IPS-15b (cell line): ENCODE results near the gene IGF2.

Source experiments
- H3K27me3 ChIP-seq: one replicate; pipeline ENCODE4 v1.6.1; 2013; ENCODE audit warnings: low read length; ENCODE audit not compliant: control insufficient read depth, insufficient read depth
- H3K36me3 ChIP-seq: one replicate; pipeline ENCODE4 v1.6.1; 2013; ENCODE audit warnings: low read length; ENCODE audit not compliant: control insufficient read depth, insufficient read depth
- H3K4me1 ChIP-seq: one replicate; pipeline ENCODE4 v1.6.1; 2013; ENCODE audit warnings: mild to moderate bottlenecking, low read length; ENCODE audit not compliant: control insufficient read depth, insufficient read depth
- H3K4me3 ChIP-seq: one replicate; pipeline ENCODE4 v1.5.1; 2013; ENCODE audit warnings: low read depth, low read length
- H3K9ac ChIP-seq: one replicate; pipeline ENCODE4 v1.6.1; 2013; ENCODE audit warnings: low read depth, mild to moderate bottlenecking, low read length
- H3K9me3 ChIP-seq: one replicate; pipeline ENCODE4 v1.6.1; 2013; ENCODE audit warnings: mild to moderate bottlenecking, low read length; ENCODE audit not compliant: control insufficient read depth, insufficient read depth

The IGF2 gene

DNA sequence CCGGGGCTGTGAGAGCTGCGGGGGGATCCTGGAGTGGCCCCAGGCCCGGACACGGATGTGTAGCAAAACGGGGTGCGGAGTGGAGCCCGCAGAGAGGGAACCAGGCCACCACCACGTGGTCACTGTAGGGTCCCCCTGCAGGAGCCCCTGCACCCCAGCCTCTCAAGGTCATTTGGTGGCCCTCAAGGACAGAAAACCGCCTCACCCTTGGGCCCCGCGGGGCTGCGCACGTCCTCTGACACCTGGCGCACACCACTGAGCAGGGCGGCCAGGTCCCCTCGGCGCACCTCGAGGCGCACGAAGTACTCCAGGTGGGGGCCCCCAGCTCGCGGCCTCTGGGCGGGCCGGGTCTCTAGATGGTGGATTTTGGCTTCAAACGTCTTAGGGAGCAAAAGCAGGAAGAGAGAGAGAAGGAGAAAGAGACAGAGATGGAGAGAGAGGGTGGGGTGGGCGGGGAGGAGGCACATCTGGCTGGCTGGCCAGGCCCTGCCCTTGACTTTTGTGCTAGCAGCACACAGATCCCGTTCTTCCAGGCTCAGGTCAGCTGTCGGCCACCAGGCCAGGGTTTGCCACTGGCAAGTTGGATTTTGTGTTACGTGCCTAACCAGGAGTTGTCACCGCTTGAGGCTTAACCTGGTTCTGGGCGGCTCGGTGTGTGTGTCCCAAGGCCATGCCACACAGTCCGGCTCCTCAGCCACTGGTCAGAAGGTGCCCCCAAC lies 29.3 kb upstream of the IGF2 start:
- Histone ChIP-seq H3K27me3 (no peaks in the 10 kb centered on the region), H3K36me3 (no peaks in the 10 kb centered on the region), H3K4me1 (no peaks in the 10 kb centered on the region), H3K4me3 (no peak overlapping the region), H3K9ac (no peak overlapping the region), H3K9me3 (no peaks in the 10 kb centered on the region)

DNA sequence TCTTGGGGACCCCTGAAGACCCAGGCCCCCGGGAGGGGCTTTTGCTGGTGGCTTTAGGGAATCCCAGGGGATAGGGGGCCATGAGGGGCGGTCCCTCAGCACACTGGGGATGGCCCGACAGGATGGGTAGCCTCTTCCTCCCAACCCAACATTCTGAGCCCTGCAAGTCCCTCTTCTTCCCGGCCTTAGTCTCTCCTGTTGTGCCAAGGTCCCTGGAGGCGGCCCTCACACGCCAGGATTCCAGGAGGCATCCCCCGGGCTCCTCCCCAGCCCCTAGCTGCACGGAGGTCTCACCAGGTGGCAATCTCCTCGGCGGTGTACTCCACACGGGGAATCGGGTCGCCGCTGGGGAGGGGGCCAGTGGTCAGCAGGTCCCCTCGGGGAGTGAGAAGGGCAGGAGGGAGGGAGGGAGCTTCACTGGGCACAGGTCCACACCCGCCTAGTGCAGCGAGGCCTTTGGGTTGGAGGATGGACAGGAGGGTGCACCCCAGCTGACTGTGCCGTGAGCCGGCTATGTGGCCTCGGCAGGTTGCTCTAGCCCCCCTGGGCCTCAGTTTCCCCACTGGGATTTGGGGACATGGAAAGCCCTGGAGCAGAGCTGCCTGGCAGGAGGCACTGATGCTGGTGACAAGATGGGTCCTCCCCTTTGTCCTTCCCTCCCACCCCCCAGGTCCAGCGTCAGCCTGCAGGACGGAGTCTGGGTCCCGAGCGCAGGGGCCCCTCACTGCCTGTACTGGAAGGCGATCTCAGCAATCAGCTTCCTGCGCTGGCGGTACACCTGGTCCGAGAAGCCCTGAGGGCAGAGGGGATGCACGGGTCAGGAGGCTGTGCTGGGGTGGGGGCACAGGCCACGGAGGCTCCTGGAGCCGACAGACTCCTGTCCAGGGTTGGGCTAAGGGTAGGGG lies 28.2 kb upstream of the IGF2 start:
- no peak overlapping the region for H3K4me3 ChIP-seq
- H3K9me3 ChIP-seq = no peaks in the 10 kb centered on the region
- H3K9ac ChIP-seq = no peak overlapping the region
- H3K36me3 ChIP-seq = no peaks in the 10 kb centered on the region
- H3K4me1 ChIP-seq = no peaks in the 10 kb centered on the region
- H3K27me3 ChIP-seq = no peaks in the 10 kb centered on the region

DNA sequence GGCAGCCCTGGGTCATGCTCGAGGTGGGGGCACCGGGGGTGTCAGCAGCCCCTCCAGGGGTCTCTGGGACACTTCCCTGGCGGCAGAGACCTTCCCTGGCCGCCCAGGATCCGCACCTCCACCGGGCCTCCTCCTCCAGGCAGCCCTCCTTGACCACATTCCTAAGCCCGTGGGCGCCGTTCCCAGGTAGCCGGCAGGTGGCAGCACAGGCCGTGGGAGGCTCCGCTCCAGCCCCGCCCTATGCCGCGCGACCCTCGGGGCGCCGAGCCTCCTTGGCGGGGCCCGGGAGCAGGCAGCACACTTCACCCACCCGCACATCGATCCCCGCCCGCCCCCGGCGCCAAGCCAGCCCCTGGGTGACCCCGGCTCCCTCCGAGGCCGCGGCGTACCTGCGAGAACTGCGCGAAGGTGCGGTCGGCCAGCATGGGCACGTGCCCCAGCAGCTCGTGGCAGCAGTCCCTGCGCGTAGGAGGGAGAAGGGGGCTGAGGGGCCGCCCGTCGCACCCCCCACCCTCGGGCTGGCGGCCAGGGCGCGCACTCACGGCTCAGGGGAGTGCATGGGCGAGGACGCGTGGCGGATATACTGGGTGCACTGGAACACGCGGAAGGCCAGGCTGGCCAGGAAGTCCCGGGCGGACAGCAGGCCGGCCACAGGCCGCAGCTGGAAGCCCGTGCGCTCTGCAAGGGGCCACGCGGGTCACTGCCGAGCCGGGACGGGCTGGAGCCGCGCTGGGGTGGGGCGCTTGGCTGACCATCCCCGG lies 27.1 kb upstream of the IGF2 start:
- H3K9me3 ChIP-seq = no peaks in the 10 kb centered on the region
- no peaks in the 10 kb centered on the region for H3K36me3 ChIP-seq
- H3K27me3 ChIP-seq = no peaks in the 10 kb centered on the region
- H3K4me3 ChIP-seq = no peak overlapping the region
- H3K4me1 ChIP-seq = no peaks in the 10 kb centered on the region
- H3K9ac ChIP-seq = no peak overlapping the region

DNA sequence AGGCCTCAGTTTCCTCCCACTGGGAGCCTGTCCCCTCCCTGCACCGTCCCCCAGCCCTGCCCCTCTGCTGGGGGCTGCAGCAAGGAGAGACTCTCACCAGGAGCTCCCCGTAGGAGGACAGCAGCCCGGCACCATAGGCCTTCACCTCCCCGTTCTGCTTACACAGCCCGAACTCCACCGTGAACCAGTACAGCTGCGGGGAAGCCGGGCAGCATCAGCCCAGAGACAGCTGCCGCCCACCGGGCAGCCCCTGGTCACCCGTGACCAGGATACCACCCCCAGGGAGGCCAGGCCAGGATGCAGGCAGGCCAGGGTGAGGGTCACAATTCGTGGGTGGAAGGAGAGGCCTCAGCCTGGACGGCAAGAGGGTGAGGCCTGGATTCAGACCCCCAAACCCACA lies 26.4 kb upstream of the IGF2 start:
- no peaks in the 10 kb centered on the region for H3K36me3 ChIP-seq
- H3K27me3 ChIP-seq = no peaks in the 10 kb centered on the region
- no peaks in the 10 kb centered on the region for H3K4me1 ChIP-seq
- no peak overlapping the region for H3K9ac ChIP-seq
- H3K4me3 ChIP-seq = no peak overlapping the region
- no peaks in the 10 kb centered on the region for H3K9me3 ChIP-seq

DNA sequence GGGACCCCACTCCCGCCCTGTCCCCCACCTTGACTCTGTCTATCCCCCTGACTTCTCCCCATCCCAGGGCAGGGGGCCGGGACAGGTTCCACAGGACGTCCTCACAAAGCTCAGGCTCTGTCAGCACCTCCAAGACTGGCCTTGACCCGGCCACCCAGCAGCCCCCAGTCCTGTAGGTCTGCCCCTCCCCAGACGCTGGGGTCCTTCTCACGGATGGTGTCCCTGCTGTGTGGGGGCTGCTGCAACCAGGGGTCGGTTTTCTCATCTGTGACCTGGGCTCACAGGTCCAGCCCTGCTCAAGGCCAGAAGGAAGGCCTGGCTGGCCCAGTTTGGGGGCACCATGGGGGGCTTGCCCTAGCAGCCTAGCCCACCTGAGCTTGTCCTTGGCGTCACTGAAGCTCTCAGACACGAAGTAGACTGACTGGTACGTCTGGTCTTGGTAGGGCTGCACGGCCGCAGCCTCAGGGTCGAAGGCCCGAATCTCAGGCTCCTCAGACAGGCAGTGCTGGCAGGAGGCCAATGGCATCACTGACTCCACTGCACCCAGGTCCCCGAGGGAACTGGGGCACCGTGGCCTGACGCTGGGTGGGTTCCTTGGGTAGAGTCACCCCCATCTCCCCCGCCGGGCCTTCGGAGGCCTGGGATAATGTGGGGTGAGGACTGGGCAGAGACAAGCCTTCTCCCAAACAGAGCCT lies 25.8 kb upstream of the IGF2 start:
- Histone ChIP-seq H3K27me3 (no peaks in the 10 kb centered on the region), H3K9ac (no peak overlapping the region), H3K4me3 (no peak overlapping the region), H3K4me1 (no peaks in the 10 kb centered on the region), H3K9me3 (no peaks in the 10 kb centered on the region), H3K36me3 (no peaks in the 10 kb centered on the region)

DNA sequence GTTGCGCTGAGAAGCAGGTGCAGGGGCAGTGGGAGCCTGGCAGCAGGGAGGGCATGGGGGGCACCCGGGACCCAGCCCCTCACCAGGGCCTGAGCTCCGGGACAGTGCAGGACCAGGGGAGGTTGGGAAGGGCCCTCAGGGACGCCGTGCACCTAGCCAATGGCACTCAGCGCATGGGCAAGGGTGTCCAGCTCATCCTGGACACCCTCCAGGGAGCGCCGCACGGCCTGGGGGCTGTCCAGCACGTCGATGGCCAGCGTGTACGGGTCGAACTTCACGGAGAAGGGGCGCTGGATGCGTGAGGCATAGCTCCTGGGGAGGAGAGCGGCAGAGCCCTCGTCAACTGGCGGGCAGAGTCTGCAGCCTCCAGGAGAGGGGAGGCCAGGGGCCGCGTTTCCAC lies 24.9 kb upstream of the IGF2 start:
- no peak overlapping the region for H3K4me3 ChIP-seq
- no peaks in the 10 kb centered on the region for H3K27me3 ChIP-seq
- no peak overlapping the region for H3K9ac ChIP-seq
- no peaks in the 10 kb centered on the region for H3K4me1 ChIP-seq
- H3K9me3 ChIP-seq = no peaks in the 10 kb centered on the region
- no peaks in the 10 kb centered on the region for H3K36me3 ChIP-seq

DNA sequence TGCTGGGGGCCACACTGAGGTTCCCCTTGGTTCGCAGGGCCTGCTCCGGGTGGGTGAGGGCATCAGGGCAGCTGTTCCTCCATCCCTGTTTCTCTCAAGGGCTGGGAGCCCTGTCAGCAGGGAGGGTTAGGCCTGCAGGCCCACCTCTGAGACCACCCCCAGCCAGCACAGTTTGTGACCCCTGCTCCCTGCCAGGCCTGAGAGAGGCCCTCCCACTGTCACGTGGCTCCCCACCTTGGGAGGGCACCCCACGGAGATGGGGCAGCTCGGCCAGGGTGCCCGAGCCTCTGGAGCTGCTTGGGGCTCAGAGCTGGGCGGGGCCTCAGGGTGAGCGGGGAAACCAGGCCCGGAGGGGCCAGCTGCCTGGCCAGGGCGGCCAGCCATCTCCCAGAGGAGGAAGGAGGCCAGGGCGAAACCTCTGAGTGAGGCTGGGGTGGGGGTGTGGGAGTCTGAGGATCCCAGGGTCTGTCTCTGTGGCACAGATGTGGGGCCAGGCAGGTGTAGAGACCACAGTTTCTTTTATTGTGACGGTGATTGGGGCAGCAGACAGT lies 24.3 kb upstream of the IGF2 start:
- Histone ChIP-seq H3K9me3 (no peaks in the 10 kb centered on the region), H3K36me3 (no peaks in the 10 kb centered on the region), H3K27me3 (no peaks in the 10 kb centered on the region)

DNA sequence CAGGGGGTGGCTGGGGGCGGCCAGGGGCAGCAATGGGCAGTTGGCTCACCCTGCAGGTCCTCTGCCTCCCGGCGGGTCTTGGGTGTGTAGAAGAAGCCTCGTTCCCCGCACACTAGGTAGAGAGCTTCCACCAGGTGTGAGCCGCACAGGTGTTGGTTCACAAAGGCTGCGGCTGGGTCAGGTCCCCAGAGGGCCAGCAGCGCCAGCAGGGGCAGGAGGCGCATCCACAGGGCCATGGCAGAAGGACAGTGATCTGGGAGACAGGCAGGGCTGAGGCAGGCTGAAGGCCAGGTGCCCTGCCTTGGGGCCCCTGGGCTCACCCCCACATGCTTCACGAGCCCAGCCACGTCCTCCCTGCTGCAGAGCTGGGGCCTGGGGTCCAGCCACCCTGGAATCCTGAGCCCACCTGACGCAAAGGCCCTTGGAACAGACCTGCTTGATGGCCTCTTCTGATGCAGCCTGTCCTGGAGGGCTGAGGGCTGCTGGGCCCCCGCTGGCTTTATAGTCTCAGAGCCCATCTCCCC lies 21.6 kb upstream of the IGF2 start, which contains the start of gene INS:
Gene INS, minus strand, starts transcription at position 474 of the 524 bp plus-strand sequence. Its CDS starts 238 bp downstream, at position 236.
- H3K4me3 ChIP-seq = no peak within 1 kb of the TSS
- no peaks in the 10 kb centered on the region for H3K4me1 ChIP-seq
- H3K9ac ChIP-seq = no peak within 1 kb of the TSS
- H3K9me3 ChIP-seq = no peaks in the 10 kb centered on the region
- H3K27me3 ChIP-seq = no peaks in the 10 kb centered on the region
- H3K36me3 ChIP-seq = no peaks in the 10 kb centered on the region

More for the DNA sequence above, 24.3 kb upstream of the IGF2 start:
- no peaks in the 10 kb centered on the region for H3K4me1 ChIP-seq
- no peak overlapping the region for H3K9ac ChIP-seq
- no peak overlapping the region for H3K4me3 ChIP-seq

DNA sequence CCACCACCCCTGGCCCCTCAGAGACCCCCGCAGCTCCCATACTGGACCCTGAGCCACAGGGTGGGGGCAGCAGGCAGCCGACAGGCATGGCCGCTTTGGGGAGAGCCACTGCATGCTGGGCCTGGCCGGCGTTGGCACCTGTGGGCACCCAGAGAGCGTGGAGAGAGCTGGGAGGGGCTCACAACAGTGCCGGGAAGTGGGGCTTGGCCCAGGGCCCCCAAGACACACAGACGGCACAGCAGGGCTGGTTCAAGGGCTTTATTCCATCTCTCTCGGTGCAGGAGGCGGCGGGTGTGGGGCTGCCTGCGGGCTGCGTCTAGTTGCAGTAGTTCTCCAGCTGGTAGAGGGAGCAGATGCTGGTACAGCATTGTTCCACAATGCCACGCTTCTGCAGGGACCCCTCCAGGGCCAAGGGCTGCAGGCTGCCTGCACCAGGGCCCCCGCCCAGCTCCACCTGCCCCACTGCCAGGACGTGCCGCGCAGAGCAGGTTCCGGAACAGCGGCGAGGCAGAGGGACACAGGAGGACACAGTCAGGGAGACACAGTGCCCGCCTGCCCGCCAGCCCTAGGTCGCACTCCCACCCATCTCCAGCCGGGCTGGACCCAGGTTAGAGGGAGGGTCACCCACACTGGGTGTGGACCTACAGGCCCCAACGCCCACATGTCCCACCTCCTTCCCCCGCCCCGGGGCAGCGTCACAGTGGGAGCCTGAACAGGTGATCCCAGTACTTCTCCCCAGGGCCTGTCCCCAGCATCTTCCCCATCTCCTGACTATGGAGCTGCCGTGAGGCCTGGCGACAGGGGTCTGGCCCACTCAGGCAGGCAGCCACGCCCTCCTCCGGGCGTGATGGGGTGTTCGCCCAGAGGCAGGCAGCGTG lies 20.6 kb upstream of the IGF2 start:
- H3K9ac ChIP-seq = no peak overlapping the region
- H3K36me3 ChIP-seq = no peaks in the 10 kb centered on the region
- no peak overlapping the region for H3K4me3 ChIP-seq
- H3K9me3 ChIP-seq = no peaks in the 10 kb centered on the region
- no peaks in the 10 kb centered on the region for H3K27me3 ChIP-seq
- H3K4me1 ChIP-seq = no peaks in the 10 kb centered on the region

DNA sequence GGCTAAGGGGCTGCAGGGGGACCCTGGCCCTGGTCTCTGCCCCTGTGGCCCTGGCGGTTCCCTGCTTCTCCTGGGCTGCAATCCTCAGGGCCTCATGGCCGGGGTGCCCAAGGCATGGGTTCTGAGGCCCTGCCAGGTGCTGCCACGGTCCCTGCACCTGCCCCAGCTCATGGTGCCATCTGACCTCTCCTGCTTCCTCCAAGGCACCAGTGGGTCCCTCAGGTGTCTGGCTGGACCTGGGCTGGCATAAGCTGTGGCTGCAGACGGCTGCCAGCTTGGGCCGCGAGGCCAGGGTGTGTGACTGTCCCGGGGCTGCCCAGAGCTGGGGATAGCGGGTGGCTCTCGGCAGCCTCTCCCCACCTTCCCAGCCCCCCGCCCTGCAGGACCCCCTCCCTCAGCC lies 19.8 kb upstream of the IGF2 start:
- Histone ChIP-seq H3K4me3 (no peak overlapping the region), H3K9ac (no peak overlapping the region), H3K9me3 (no peaks in the 10 kb centered on the region), H3K36me3 (no peaks in the 10 kb centered on the region), H3K27me3 (no peaks in the 10 kb centered on the region), H3K4me1 (no peaks in the 10 kb centered on the region)
